Measurements from ENCODE around the gene GRK5.

Gene GRK5

DNA sequence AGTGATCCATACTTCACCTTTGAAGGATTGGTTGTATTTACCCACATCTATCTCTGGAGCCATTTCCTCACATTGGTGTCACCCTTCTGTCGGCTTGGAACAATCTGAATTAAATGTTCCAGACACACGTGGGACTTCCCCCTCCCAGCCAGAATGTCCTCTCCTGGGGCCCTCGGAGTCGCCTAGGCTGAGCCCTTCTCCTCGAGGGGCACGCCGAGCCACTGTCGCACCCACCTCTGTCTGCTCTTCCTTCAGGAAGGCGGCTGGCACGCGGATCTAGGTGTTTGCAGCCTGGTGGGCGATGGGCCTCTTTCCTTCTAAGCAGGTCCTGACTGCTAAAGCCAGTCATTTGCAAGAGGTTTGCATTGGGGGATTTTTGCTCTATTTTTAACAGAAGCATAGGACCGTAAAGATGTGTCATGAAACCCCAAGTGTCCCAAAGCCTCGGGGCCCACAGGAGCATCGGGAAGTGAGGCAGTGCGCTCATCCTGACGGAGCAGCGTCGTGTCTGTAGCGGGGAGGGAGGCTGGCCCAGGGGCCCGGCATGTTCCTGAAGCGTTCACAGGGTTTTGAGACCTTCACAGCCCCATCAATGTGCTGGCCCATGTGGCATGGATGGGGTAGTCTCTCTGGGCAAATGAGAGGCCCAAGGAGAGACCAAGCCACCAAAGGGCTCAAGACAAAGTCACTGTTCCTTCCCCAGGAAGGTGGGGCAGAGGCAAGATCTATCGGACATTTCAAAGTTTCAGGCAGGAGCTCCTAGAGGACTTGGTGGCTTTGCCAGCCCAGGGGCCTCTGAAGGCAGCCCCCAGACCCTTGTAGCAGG is 248.5 kb downstream of the GRK5 start:
- TF ChIP-seq, protein P1, sequence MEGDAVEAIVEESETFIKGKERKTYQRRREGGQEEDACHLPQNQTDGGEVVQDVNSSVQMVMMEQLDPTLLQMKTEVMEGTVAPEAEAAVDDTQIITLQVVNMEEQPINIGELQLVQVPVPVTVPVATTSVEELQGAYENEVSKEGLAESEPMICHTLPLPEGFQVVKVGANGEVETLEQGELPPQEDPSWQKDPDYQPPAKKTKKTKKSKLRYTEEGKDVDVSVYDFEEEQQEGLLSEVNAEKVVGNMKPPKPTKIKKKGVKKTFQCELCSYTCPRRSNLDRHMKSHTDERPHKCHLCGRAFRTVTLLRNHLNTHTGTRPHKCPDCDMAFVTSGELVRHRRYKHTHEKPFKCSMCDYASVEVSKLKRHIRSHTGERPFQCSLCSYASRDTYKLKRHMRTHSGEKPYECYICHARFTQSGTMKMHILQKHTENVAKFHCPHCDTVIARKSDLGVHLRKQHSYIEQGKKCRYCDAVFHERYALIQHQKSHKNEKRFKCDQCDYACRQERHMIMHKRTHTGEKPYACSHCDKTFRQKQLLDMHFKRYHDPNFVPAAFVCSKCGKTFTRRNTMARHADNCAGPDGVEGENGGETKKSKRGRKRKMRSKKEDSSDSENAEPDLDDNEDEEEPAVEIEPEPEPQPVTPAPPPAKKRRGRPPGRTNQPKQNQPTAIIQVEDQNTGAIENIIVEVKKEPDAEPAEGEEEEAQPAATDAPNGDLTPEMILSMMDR (conservative IDR thresholded peaks at IDR 0.05) = no peak
- no peak overlapping the region for H3K27ac ChIP-seq

DNA sequence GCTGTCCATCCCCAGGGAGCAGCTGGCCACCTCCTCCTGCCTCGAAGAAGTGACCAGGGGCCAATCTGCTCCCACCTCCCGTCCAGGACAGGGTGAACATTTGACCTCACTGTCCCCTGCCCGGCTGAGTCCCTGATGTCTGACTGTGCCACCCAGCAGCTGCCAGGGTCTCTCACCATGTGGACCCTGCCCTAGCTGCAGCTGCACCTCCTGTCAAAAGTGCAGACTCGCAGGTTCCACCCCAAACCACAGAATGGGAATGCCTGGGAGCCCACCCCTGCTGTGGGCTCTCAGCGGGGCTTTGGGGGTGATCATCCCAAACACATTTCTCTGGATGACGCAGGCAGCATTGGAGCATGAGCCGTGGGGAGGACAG is 249.1 kb downstream of the GRK5 start:
- no peak overlapping the region for H3K27ac ChIP-seq
- TF ChIP-seq, protein P1 (conservative IDR thresholded peaks at IDR 0.05) = no peak

DNA sequence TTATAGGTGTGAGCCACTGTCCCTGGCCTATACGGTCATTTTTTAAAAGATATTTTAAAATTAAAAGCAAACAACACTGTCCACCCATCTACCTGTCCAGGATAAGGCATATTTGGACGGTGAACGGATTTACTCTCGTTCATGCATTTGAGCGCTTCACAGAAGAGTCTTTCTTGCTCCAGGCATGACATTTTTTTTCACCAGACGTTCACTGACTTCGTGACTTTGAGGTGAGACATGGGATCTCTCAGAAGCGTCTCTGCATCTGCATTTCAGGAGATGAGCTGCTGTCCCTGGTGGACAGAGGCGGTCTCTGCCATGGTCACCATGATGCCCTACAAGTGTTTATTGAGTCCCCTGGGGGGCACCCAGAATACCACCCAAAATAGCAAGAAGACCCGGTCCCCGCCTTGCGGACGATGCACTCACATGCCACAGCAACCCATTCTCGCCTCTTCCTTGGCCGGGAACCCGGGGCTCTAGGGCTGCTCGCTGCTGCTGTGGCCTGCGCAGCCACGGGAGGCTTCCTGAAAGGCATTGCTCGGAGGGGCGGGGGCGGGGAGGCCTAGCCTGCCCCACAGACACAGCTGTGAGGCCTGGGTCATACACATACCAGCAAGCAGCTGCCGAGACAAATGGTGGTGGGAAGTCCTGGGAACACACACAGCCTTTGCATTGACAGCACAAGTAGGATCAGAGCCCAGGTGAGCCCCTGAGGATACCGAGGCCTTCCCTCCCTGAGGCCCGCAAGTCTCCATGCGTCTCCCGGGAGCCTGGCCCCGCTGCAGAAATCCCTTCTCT is 250.8 kb downstream of the GRK5 start:
- TF ChIP-seq, protein P1 (conservative IDR thresholded peaks at IDR 0.05) = no peak

DNA sequence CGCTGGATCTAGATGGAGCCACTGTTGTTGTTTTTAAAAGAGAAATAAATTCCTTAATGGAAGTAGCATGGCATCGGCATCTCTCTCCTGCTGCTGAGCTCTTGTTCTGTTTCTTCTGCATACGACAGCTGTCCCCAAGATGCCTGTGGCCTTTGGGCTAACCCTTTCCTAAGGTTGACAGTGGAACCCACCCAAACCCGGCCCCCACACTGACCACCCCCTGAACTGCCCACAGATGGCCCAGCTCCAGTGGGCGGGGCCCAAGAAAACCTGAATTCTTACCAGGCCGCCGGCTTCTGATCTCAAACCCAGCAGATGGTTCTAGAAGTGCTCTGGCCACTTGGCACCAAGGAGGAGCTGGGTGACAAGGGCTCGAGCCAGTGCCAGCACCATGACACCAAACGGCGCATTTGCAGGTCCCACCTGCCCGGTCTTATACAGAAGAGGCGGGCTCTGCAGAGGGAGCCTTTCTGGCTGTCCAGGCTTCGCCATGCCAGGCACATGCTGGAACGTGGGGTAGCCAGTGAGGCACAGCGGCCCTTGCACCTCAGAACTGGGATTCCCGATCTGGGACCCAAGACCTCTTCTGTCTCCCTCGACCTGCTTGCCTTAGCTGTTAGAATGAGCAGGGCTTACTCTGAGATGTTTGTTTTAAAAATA is 252.4 kb downstream of the GRK5 start:
- H3K27ac ChIP-seq = no peak overlapping the region
- TF ChIP-seq, protein P1 (conservative IDR thresholded peaks at IDR 0.05) = no peak

More for the DNA sequence above, 250.8 kb downstream of the GRK5 start:
- H3K27ac ChIP-seq = no peak overlapping the region

DNA sequence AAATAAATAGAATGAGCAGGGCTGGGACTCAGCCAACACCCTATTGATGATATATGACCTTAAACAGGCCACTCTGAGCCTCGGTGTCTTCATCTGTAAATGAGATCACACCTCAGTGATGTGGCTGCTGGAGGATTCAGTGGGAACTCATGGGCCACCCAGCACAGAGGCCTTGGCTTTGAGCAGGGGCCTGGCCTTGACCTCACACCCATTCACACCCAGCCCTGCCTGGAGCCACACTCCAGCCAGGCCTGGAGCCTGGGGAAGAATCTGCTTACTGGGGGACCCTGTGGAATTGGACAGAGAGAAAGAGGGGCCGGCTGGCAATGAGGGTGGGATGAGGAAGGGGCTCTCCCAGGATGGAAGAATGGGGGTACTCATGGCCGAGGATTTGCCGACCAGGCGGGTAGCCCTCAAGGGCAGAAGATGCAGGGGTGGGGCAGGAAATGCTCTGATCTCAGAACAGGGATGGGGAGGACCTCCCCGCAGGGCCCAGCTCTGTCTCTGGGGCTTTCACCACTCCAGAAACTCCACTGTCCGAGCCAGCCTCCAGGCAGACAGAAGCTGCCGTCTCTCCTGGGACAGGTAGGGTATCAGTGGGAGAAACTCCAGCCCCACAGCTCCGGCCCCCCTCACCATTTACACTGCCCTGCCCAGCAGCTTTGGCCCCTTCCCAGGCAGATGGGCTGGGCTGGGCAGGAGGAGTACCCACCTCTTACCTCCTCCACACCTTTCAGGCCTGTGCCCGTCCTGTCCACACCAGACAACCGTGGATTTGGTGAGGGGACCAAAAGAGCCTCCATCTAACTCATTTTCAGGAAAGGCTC is 253.2 kb downstream of the GRK5 start:
- H3K27ac ChIP-seq = no peak overlapping the region
- TF ChIP-seq, protein P1 (conservative IDR thresholded peaks at IDR 0.05) = no peak

DNA sequence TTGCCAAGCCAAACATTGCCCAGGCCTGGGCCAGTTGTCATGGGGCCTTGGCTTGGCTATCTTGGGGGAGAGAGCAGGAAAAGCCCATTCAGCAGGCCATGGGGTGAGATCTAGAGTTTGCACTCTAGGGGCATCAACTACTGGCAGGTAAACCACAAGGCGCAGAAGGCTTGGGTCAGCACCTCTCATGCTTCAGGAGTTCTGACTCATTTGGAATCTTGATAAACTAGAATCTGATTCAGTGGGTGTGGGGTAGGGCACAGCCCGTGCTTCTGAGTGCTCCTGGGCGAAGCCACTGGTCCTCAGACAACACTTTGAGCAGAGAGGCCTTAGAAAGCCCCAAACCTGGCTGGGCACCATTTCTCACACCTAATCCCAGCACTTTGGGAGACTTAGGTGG is 254.0 kb downstream of the GRK5 start:
- no peak overlapping the region for H3K27ac ChIP-seq
- TF ChIP-seq, protein P1 (conservative IDR thresholded peaks at IDR 0.05) = no peak
